HEK293 (cell line): ENCODE data around the gene PITPNC1.

ENCODE experiments used
- CTCF ChIA-PET: fragments of 350-600 bp; formaldehyde crosslinking; extraction: SDS; loops from one replicate; lab custom pipeline; 2021; ENCODE audit warnings: antibody characterized with exemption; lab: Yijun Ruan, JAX
- POLR2A ChIA-PET: fragments of 300-600 bp; formaldehyde crosslinking; extraction: SDS; loops from one replicate; lab custom pipeline; 2020; ENCODE audit warnings: antibody characterized with exemption, inconsistent platforms; lab: Yijun Ruan, JAX
- H3K27ac ChIP-seq: fragments of 200-500 bp; sonication (Bioruptor generic); 2 replicates; pipeline ENCODE4 v1.5.1; 2014; ENCODE audit warnings: low read depth, low read length, control low read depth, inconsistent platforms; ENCODE audit errors: extremely low read depth
- H3K36me3 ChIP-seq, 2 experiments: fragments of 200-500 bp in 1 of 2; sonication (Bioruptor generic) in 1 of 2; 1 replicate in 1 of 2; 2 replicates in 1 of 2; pipeline ENCODE4 v1.5.1; 2014 to 2017; ENCODE audit warnings: inconsistent platforms in 2 of 2, low read length in 2 of 2; ENCODE audit not compliant: control insufficient read depth in 2 of 2, insufficient read depth in 1 of 2
- H3K4me1 ChIP-seq: fragments of 200-500 bp; sonication (Bioruptor generic); 2 replicates; pipeline ENCODE4 v1.5.1; 2014; ENCODE audit warnings: mild to moderate bottlenecking, low read length, inconsistent platforms; ENCODE audit not compliant: control insufficient read depth, insufficient read depth
- H3K4me3 ChIP-seq: 2 replicates; pipeline ENCODE4 v1.5.1; 2011; ENCODE audit warnings: low read depth, mild to moderate bottlenecking, control low read depth, low read length, moderate library complexity
- H3K9me3 ChIP-seq: fragments of 200-500 bp; sonication (Bioruptor generic); 2 replicates; pipeline ENCODE4 v1.5.1; 2014; ENCODE audit warnings: low read depth, low read length, inconsistent platforms; ENCODE audit not compliant: control insufficient read depth, insufficient read depth
- EGR2 ChIP-seq: fragments of 450-650 bp; formaldehyde crosslinking; IDR thresholded peaks from 2 replicates; pipeline ENCODE4 v1.5.1; 2016; ENCODE audit warnings: low read depth, missing biosample characterization, missing genetic modification characterization
- GLI2 ChIP-seq: fragments of 450-650 bp; formaldehyde crosslinking; IDR thresholded peaks from 2 replicates; pipeline ENCODE4; 2017; ENCODE audit warnings: missing biosample characterization, missing genetic modification characterization, low read depth, borderline replicate concordance
- HOXA7 ChIP-seq: sonication (generic); formaldehyde crosslinking; IDR thresholded peaks from 2 replicates; pipeline ENCODE4 v1.8.1; 2022; ENCODE audit warnings: missing genetic modification reagents, borderline replicate concordance
- KLF8 ChIP-seq: fragments of 450-650 bp; formaldehyde crosslinking; IDR thresholded peaks from 2 replicates; pipeline ENCODE4 v1.5.1; 2016; ENCODE audit warnings: missing biosample characterization, missing genetic modification characterization
- SETDB1 ChIP-seq: IDR thresholded peaks from one replicate; pipeline ENCODE4 v1.6.1; 2017; ENCODE audit warnings: mild to moderate bottlenecking, low read length, moderate library complexity, mixed read lengths; ENCODE audit not compliant: insufficient read length
- ZNF114 ChIP-seq: fragments of 450-650 bp; formaldehyde crosslinking; IDR thresholded peaks from 2 replicates; pipeline ENCODE4 v1.5.0; 2017; ENCODE audit warnings: missing biosample characterization, missing genetic modification characterization
- ZNF121 ChIP-seq: fragments of 450-650 bp; formaldehyde crosslinking; IDR thresholded peaks from 2 replicates; pipeline ENCODE4 v1.5.1; 2016; ENCODE audit warnings: missing biosample characterization, missing genetic modification characterization
- ZNF146 ChIP-seq: fragments of 450-650 bp; formaldehyde crosslinking; IDR thresholded peaks from 2 replicates; pipeline ENCODE4 v1.5.1; 2016; ENCODE audit warnings: missing biosample characterization, missing genetic modification characterization
- ZNF184 ChIP-seq: fragments of 450-650 bp; IDR thresholded peaks from 2 replicates; pipeline ENCODE4 v1.5.1; 2018; ENCODE audit warnings: missing biosample characterization, mild to moderate bottlenecking, missing genetic modification characterization
- ZNF2 ChIP-seq: fragments of 450-650 bp; formaldehyde crosslinking; IDR thresholded peaks from 2 replicates; pipeline ENCODE4 v1.5.1; 2016; ENCODE audit warnings: missing biosample characterization, missing genetic modification characterization
- ZNF350 ChIP-seq: fragments of 450-650 bp; formaldehyde crosslinking; IDR thresholded peaks from 2 replicates; pipeline ENCODE4 v1.5.0; 2017; ENCODE audit warnings: missing biosample characterization, mild to moderate bottlenecking, missing genetic modification characterization
- ZNF404 ChIP-seq: fragments of 450-650 bp; formaldehyde crosslinking; IDR thresholded peaks from 2 replicates; pipeline ENCODE4 v1.5.1; 2017; ENCODE audit warnings: missing biosample characterization, missing genetic modification characterization
- ZNF416 ChIP-seq: fragments of 450-650 bp; formaldehyde crosslinking; IDR thresholded peaks from 2 replicates; pipeline ENCODE4 v1.5.1; 2016; ENCODE audit warnings: missing biosample characterization, missing genetic modification characterization
- ZNF549 ChIP-seq: fragments of 450-650 bp; IDR thresholded peaks from 2 replicates; pipeline ENCODE4 v1.5.1; 2018; ENCODE audit warnings: missing biosample characterization, missing genetic modification characterization, mild to moderate bottlenecking, inconsistent platforms, moderate library complexity
- ZNF555 ChIP-seq: fragments of 450-650 bp; formaldehyde crosslinking; conservative IDR thresholded peaks from 2 replicates; pipeline ENCODE4 v1.5.1; 2017; ENCODE audit warnings: missing biosample characterization, mild to moderate bottlenecking, missing genetic modification characterization, inconsistent platforms
- ZNF596 ChIP-seq: fragments of 450-650 bp; IDR thresholded peaks from 2 replicates; pipeline ENCODE4 v1.5.0; 2018; ENCODE audit warnings: missing biosample characterization, mild to moderate bottlenecking, missing genetic modification characterization, moderate library complexity
- ZSCAN16 ChIP-seq: fragments of 450-650 bp; formaldehyde crosslinking; IDR thresholded peaks from 2 replicates; pipeline ENCODE4 v1.5.1; 2016; ENCODE audit warnings: missing biosample characterization, missing genetic modification characterization
- ZSCAN23 ChIP-seq: fragments of 450-650 bp; formaldehyde crosslinking; IDR thresholded peaks from 2 replicates; pipeline ENCODE4 v1.5.1; 2016; ENCODE audit warnings: missing biosample characterization, missing genetic modification characterization
- TF ChIP-seq, protein P1 (sequence below): fragments of 450-650 bp; formaldehyde crosslinking; IDR thresholded peaks from 2 replicates; pipeline ENCODE4 v1.5.1; 2016; ENCODE audit warnings: missing biosample characterization, missing genetic modification characterization
- TF ChIP-seq, protein P2 (sequence below): fragments of 450-650 bp; formaldehyde crosslinking; IDR thresholded peaks from 2 replicates; pipeline ENCODE4 v1.5.1; 2016; ENCODE audit warnings: missing biosample characterization, missing genetic modification characterization
- TF ChIP-seq, protein P3 (sequence below): fragments of 450-650 bp; formaldehyde crosslinking; IDR thresholded peaks from 2 replicates; pipeline ENCODE4 v1.5.1; 2017; ENCODE audit warnings: missing biosample characterization, missing genetic modification characterization
- TF ChIP-seq, protein P4 (sequence below): fragments of 450-650 bp; formaldehyde crosslinking; IDR thresholded peaks from 2 replicates; pipeline ENCODE4 v1.5.1; 2016; ENCODE audit warnings: missing biosample characterization, missing genetic modification characterization

Gene PITPNC1

DNA sequence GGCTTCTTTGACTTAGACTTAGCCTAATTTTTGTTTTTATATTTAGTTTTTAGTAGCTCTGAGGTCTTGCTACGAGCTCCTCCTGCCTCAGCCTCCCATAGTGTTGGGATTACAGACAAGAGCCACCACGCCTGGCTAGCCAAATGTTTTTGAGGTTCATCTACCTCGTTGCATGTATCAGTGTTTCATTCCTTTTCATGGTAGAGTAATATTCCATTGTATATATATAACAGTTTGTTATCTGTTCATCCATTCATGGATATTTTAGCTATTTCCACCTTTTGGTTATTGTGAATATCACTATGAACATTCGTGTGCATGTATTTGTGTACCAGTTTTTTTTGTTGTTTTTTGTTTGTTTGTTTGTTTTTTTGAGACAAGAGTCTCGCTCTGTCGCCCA is 352.8 kb downstream of the PITPNC1 start:
- H3K9me3 ChIP-seq = no peaks in the 10 kb centered on the region
- peaks cover 91 to 97% of the 10 kb centered on the region in 2 experiments for H3K36me3 ChIP-seq
- H3K27ac ChIP-seq = no peak overlapping the region
- no peaks in the 10 kb centered on the region for H3K4me1 ChIP-seq
- CTCF ChIA-PET = interaction anchor here (0.8 kb wide), 1 partner anchor 355 kb away, joined by 3 read pairs; no protein-coding TSS in a partner anchor
- no peak overlapping the region for H3K4me3 ChIP-seq
- TF ChIP-seq ZNF146 (tag by site-specific recombination) (peak; percentile 99), ZNF184 (no peak), ZNF549 (no peak), ZNF416 (tag by site-specific recombination) (no peak), SETDB1 (no peak)
- TF ChIP-seq, protein P1, sequence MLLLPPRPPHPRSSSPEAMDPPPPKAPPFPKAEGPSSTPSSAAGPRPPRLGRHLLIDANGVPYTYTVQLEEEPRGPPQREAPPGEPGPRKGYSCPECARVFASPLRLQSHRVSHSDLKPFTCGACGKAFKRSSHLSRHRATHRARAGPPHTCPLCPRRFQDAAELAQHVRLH (tag by site-specific recombination) = 0 out of 2 replicates have a peak, but pooled peaks have one; percentile 39
- TF ChIP-seq, protein P2, sequence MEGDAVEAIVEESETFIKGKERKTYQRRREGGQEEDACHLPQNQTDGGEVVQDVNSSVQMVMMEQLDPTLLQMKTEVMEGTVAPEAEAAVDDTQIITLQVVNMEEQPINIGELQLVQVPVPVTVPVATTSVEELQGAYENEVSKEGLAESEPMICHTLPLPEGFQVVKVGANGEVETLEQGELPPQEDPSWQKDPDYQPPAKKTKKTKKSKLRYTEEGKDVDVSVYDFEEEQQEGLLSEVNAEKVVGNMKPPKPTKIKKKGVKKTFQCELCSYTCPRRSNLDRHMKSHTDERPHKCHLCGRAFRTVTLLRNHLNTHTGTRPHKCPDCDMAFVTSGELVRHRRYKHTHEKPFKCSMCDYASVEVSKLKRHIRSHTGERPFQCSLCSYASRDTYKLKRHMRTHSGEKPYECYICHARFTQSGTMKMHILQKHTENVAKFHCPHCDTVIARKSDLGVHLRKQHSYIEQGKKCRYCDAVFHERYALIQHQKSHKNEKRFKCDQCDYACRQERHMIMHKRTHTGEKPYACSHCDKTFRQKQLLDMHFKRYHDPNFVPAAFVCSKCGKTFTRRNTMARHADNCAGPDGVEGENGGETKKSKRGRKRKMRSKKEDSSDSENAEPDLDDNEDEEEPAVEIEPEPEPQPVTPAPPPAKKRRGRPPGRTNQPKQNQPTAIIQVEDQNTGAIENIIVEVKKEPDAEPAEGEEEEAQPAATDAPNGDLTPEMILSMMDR (tag by site-specific recombination) = no peak
- POLR2A ChIA-PET = interaction anchor here (0.7 kb wide), 1 partner anchor 445 kb away, joined by 4 read pairs; no protein-coding TSS in a partner anchor

DNA sequence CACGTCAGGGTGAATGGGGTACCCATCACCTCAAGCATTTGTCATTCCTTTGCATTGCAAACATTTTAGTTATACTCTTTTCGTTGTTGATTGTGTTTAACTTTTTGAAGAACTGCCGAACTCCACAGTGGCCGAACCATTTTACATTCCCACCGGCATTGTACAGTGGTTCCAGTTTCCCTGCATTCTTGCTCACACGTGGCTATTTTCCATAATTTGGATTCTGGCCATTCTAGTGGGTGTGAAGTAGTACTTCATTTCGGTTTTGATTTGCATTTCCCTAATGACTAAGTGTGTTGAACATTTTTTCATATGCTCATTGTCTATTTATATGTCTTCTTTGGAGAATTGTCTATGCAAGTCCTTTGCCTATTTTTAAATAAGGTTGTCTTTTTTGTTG is 353.6 kb downstream of the PITPNC1 start:
- Histone ChIP-seq H3K4me1 (no peaks in the 10 kb centered on the region), H3K36me3 (peaks cover 91 to 94% of the 10 kb centered on the region in 2 experiments), H3K27ac (no peak overlapping the region), H3K4me3 (no peak overlapping the region), H3K9me3 (no peaks in the 10 kb centered on the region)
- ChIA-PET POLR2A (no interaction called here), CTCF (no interaction called here)
- TF ChIP-seq KLF8 (tag by site-specific recombination) (no peak), ZSCAN23 (tag by site-specific recombination) (no peak), ZNF114 (tag by site-specific recombination) (no peak), ZNF2 (no peak), ZNF555 (no peak), ZNF121 (no peak), ZNF350 (no peak), HOXA7 (CRISPR knock-in tag) (no peak), EGR2 (tag by site-specific recombination) (no peak), ZSCAN16 (tag by site-specific recombination) (no peak), GLI2 (tag by site-specific recombination) (no peak), ZNF596 (tag by site-specific recombination) (no peak), ZNF404 (no peak)
- TF ChIP-seq, protein P3, sequence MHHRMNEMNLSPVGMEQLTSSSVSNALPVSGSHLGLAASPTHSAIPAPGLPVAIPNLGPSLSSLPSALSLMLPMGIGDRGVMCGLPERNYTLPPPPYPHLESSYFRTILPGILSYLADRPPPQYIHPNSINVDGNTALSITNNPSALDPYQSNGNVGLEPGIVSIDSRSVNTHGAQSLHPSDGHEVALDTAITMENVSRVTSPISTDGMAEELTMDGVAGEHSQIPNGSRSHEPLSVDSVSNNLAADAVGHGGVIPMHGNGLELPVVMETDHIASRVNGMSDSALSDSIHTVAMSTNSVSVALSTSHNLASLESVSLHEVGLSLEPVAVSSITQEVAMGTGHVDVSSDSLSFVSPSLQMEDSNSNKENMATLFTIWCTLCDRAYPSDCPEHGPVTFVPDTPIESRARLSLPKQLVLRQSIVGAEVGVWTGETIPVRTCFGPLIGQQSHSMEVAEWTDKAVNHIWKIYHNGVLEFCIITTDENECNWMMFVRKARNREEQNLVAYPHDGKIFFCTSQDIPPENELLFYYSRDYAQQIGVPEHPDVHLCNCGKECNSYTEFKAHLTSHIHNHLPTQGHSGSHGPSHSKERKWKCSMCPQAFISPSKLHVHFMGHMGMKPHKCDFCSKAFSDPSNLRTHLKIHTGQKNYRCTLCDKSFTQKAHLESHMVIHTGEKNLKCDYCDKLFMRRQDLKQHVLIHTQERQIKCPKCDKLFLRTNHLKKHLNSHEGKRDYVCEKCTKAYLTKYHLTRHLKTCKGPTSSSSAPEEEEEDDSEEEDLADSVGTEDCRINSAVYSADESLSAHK = no peak
- TF ChIP-seq, protein P4, sequence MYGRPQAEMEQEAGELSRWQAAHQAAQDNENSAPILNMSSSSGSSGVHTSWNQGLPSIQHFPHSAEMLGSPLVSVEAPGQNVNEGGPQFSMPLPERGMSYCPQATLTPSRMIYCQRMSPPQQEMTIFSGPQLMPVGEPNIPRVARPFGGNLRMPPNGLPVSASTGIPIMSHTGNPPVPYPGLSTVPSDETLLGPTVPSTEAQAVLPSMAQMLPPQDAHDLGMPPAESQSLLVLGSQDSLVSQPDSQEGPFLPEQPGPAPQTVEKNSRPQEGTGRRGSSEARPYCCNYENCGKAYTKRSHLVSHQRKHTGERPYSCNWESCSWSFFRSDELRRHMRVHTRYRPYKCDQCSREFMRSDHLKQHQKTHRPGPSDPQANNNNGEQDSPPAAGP = no peak
